ENCODE data around the gene CFAP53. TPM values are rescaled to one million over a fixed set of nuclear protein-coding genes. Genes with fewer than 3 reads are reported as not detected.
"Not testable (repeated sequence)": the region's sequence is repeated elsewhere in the genome, so short reads cannot be mapped to it uniquely, and the experiment has no call there.

The CFAP53 gene
- polyA plus RNA-seq, 1 donor from 2014 or later: 0.64 TPM

GRCh38 chr18:50247561-50247960, 18.7 kb downstream of the CFAP53 start:
- H3K9me2 ChIP-seq (ENCODE audit: insufficient read depth, low read length): no peaks in the 10 kb centered on the region
- no peak overlapping the region for H3K9ac ChIP-seq (ENCODE audit: low read length)
- no peak overlapping the region for H3K4me3 ChIP-seq (ENCODE audit: low read length)
- no peaks in the 10 kb centered on the region for H3K9me3 ChIP-seq (ENCODE audit: low read length)
- H3K27me3 ChIP-seq (ENCODE audit: insufficient read depth, low read depth, low read length): no peaks in the 10 kb centered on the region
- no peak for TF ChIP-seq REST (IDR thresholded peaks at IDR 0.05; ENCODE audit: borderline replicate concordance)
- no peak for TF ChIP-seq EP300 (conservative IDR thresholded peaks at IDR 0.05; ENCODE audit: poor library complexity, severe bottlenecking)
- no peak for TF ChIP-seq EZH2 (IDR thresholded peaks at IDR 0.05; ENCODE audit: borderline replicate concordance, insufficient read depth, low read length, poor library complexity, severe bottlenecking)
- no peak for TF ChIP-seq TAF1 (IDR thresholded peaks at IDR 0.05; ENCODE audit: low read depth)
- TF ChIP-seq MXI1 (conservative IDR thresholded peaks at IDR 0.05; ENCODE audit: poor library complexity, severe bottlenecking): no peak
- TF ChIP-seq POLR2AphosphoS5 (IDR thresholded peaks at IDR 0.05): no peak
- no peak for TF ChIP-seq RAD21 (conservative IDR thresholded peaks at IDR 0.05)
- no peak for TF ChIP-seq CTCF (IDR thresholded peaks at IDR 0.05; ENCODE audit: poor library complexity, severe bottlenecking)
- H3F3A ChIP-seq (ENCODE audit: insufficient read depth, low read length, poor library complexity, severe bottlenecking): no peaks in the 10 kb centered on the region
- no peaks in the 10 kb centered on the region for H4K20me1 ChIP-seq (ENCODE audit: insufficient read depth)
- H3K79me2 ChIP-seq (replicated peaks; ENCODE audit: insufficient read depth, low read length): no peaks in the 10 kb centered on the region
- H2AFZ ChIP-seq (ENCODE audit: low read depth, low read length): no peak overlapping the region
- no peak overlapping the region for H3K4me2 ChIP-seq (ENCODE audit: low read length)
- H3K27ac ChIP-seq (ENCODE audit: low read length): no peak overlapping the region
- H3K36me3 ChIP-seq (ENCODE audit: insufficient read depth, low read length): no peaks in the 10 kb centered on the region

GRCh38 chr18:50241768-50242167, 24.5 kb downstream of the CFAP53 start:
- H3K4me2 ChIP-seq (ENCODE audit: low read length); H3K9me3 ChIP-seq (ENCODE audit: low read length); H3K9ac ChIP-seq (ENCODE audit: low read length); H4K20me1 ChIP-seq (ENCODE audit: insufficient read depth); H3K79me2 ChIP-seq (replicated peaks; ENCODE audit: insufficient read depth, low read length); H3K27me3 ChIP-seq (ENCODE audit: insufficient read depth, low read depth, low read length); H3K27ac ChIP-seq (ENCODE audit: low read length); H3K36me3 ChIP-seq (ENCODE audit: insufficient read depth, low read length); H2AFZ ChIP-seq (ENCODE audit: low read depth, low read length); H3K9me2 ChIP-seq (ENCODE audit: insufficient read depth, low read length); H3F3A ChIP-seq (ENCODE audit: insufficient read depth, low read length, poor library complexity, severe bottlenecking); H3K4me3 ChIP-seq (ENCODE audit: low read length): not testable (repeated sequence)

GRCh38 chr18:50240080-50240563, 26.2 kb downstream of the CFAP53 start:
- Histone ChIP-seq H3K9ac (ENCODE audit: low read length) (no peak overlapping the region), H3K79me2 (replicated peaks; ENCODE audit: insufficient read depth, low read length) (no peaks in the 10 kb centered on the region), H3K27me3 (ENCODE audit: insufficient read depth, low read depth, low read length) (no peaks in the 10 kb centered on the region), H3K4me3 (ENCODE audit: low read length) (no peak overlapping the region), H4K20me1 (ENCODE audit: insufficient read depth) (no peaks in the 10 kb centered on the region), H3F3A (ENCODE audit: insufficient read depth, low read length, poor library complexity, severe bottlenecking) (no peaks in the 10 kb centered on the region), H3K27ac (ENCODE audit: low read length) (no peak overlapping the region), H3K36me3 (ENCODE audit: insufficient read depth, low read length) (no peaks in the 10 kb centered on the region), H2AFZ (ENCODE audit: low read depth, low read length) (no peak overlapping the region), H3K9me2 (ENCODE audit: insufficient read depth, low read length) (no peaks in the 10 kb centered on the region), H3K9me3 (ENCODE audit: low read length) (no peaks in the 10 kb centered on the region), H3K4me2 (ENCODE audit: low read length) (no peak overlapping the region)
- TF ChIP-seq REST (IDR thresholded peaks at IDR 0.05; ENCODE audit: borderline replicate concordance) (no peak), MXI1 (conservative IDR thresholded peaks at IDR 0.05; ENCODE audit: poor library complexity, severe bottlenecking) (no peak), RAD21 (conservative IDR thresholded peaks at IDR 0.05) (no peak), CTCF (IDR thresholded peaks at IDR 0.05; ENCODE audit: poor library complexity, severe bottlenecking) (no peak), POLR2AphosphoS5 (IDR thresholded peaks at IDR 0.05) (no peak), SMC3 (conservative IDR thresholded peaks at IDR 0.05; ENCODE audit: poor library complexity) (no peak), TAF1 (IDR thresholded peaks at IDR 0.05; ENCODE audit: low read depth) (no peak), EP300 (conservative IDR thresholded peaks at IDR 0.05; ENCODE audit: poor library complexity, severe bottlenecking) (no peak), EZH2 (IDR thresholded peaks at IDR 0.05; ENCODE audit: borderline replicate concordance, insufficient read depth, low read length, poor library complexity, severe bottlenecking) (no peak)
